Measurements from ENCODE around the gene FAM83C. TPM values are rescaled to one million over a fixed set of nuclear protein-coding genes. Genes with fewer than 3 reads are reported as not detected.
A peak's percentile ranks its signal among the peaks of the same experiment; 100 is the strongest.

FAM83C gene
- total and polyA plus RNA-seq, 10 of the 15 experiments (the other 5 are each of a cell fraction or from before 2014, with no cell fraction given): not detected

DNA sequence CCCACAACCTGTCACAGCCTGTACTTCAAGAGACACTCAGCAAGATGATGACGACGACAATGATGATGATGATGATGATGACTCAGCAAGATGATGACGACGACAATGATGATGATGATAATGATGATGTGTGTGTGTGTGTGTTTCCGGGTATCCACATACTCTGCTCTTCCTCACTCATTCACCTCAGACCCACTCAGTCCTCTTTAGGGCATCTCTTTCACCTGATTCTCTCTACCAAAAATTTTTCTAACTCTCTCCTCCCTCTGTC, 6.5 kb downstream of the FAM83C start:
- no peak overlapping the region for H2AFZ ChIP-seq (ENCODE audit: control insufficient read depth, low read depth, low read length)
- ChIA-PET SMC1A (ENCODE audit: uncharacterized antibody, unreplicated experiment) (no interaction called here), CTCF (no interaction called here), POLR2A (no interaction called here), RAD21 (ENCODE audit: unreplicated experiment) (no interaction called here)
- peaks cover 0 to under 1% of the 10 kb centered on the region in 2 experiments; a peak in 1 of 4 replicates for H3K36me3 ChIP-seq (ENCODE audit: control insufficient read depth in 2 of 2, insufficient read depth in 2 of 2, low read length in 1 of 2)
- no peaks in the 10 kb centered on the region for H3K27me3 ChIP-seq (replicated peaks in 1 of 2; ENCODE audit: control insufficient read depth in 2 of 2, insufficient read depth in 2 of 2, low read length in 1 of 2)
- H3K4me2 ChIP-seq (ENCODE audit: control insufficient read depth, insufficient read depth): no peak overlapping the region
- H3K27ac ChIP-seq (ENCODE audit: control insufficient read depth, insufficient read depth): no peak overlapping the region
- DNase-seq (ENCODE audit: low read depth, low spot score) (no peak), ATAC-seq (no peak), FAIRE-seq (peak; percentile 86)
- WGBS (ENCODE audit: insufficient coverage, insufficient replicate concordance, low lambda C conversion rate, missing lambda C conversion rate): 74% methylated on average over 5 of the region's 5 CpGs
- TF ChIP-seq IRF4 (IDR thresholded peaks at IDR 0.05; ENCODE audit: low read depth, low read length) (no peak), ZZZ3 (IDR thresholded peaks at IDR 0.05; ENCODE audit: control insufficient read depth, insufficient read length, low read depth) (no peak), NFXL1 (IDR thresholded peaks at IDR 0.05; ENCODE audit: borderline replicate concordance) (no peak), EP300 (IDR thresholded peaks at IDR 0.05; ENCODE audit: borderline replicate concordance in 1 of 2, control insufficient read depth in 1 of 2, low read depth in 2 of 2, low read length in 2 of 2) (no peak), ATF7 (IDR thresholded peaks at IDR 0.05; ENCODE audit: low read depth) (no peak), PML (IDR thresholded peaks at IDR 0.05; ENCODE audit: low read length) (no peak), NFIC (IDR thresholded peaks at IDR 0.05; ENCODE audit: low read depth, low read length) (no peak), CBX5 (IDR thresholded peaks at IDR 0.05; ENCODE audit: low read depth) (no peak), TARDBP (IDR thresholded peaks at IDR 0.05; ENCODE audit: borderline replicate concordance) (no peak), CREB1 (IDR thresholded peaks at IDR 0.05; ENCODE audit: low read depth) (no peak), NFYB (IDR thresholded peaks at IDR 0.05; ENCODE audit: insufficient read depth, low read depth, low read length) (no peak), SIX5 (IDR thresholded peaks at IDR 0.05; ENCODE audit: low read depth, low read length, severe bottlenecking) (no peak), POLR2A (IDR thresholded peaks at IDR 0.05; ENCODE audit: low read depth, low read length) (no peak), SUPT20H (IDR thresholded peaks at IDR 0.05; ENCODE audit: borderline replicate concordance, control insufficient read depth, low read depth, low read length) (no peak), ZNF217 (IDR thresholded peaks at IDR 0.05) (no peak)
- TF ChIP-seq, protein P1, sequence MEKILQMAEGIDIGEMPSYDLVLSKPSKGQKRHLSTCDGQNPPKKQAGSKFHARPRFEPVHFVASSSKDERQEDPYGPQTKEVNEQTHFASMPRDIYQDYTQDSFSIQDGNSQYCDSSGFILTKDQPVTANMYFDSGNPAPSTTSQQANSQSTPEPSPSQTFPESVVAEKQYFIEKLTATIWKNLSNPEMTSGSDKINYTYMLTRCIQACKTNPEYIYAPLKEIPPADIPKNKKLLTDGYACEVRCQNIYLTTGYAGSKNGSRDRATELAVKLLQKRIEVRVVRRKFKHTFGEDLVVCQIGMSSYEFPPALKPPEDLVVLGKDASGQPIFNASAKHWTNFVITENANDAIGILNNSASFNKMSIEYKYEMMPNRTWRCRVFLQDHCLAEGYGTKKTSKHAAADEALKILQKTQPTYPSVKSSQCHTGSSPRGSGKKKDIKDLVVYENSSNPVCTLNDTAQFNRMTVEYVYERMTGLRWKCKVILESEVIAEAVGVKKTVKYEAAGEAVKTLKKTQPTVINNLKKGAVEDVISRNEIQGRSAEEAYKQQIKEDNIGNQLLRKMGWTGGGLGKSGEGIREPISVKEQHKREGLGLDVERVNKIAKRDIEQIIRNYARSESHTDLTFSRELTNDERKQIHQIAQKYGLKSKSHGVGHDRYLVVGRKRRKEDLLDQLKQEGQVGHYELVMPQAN (conservative IDR thresholded peaks at IDR 0.05): no peak
- no peak overlapping the region for H3K4me3 ChIP-seq
- H4K20me1 ChIP-seq (ENCODE audit: control insufficient read depth, insufficient read depth): no peaks in the 10 kb centered on the region
- intact Hi-C loops (cut with micrococcal nuclease; ENCODE audit: unreplicated experiment) (no loop called here), in situ Hi-C loops (cut with MboI) (no loop called here)
- H3K9ac ChIP-seq (ENCODE audit: control insufficient read depth, insufficient read depth, low read length): no peak overlapping the region
- H3K9me3 ChIP-seq (replicated peaks; ENCODE audit: control insufficient read depth, insufficient read depth, low read length): no peaks in the 10 kb centered on the region
- H3K79me2 ChIP-seq (ENCODE audit: control insufficient read depth, insufficient read depth, low read length): peaks cover 24% of the 10 kb centered on the region
- H3K4me1 ChIP-seq (ENCODE audit: control insufficient read depth, insufficient read depth, low read length): peaks cover 3% of the 10 kb centered on the region; the same call in 1 of the 2 replicates
- BruUV-seq (replicated peaks): no TSS peak
